ENCODE measurements around the gene TCF12.
"Not testable (repeated sequence)": the region's sequence is repeated elsewhere in the genome, so short reads cannot be mapped to it uniquely, and the experiment has no call there.

The TCF12 gene

DNA sequence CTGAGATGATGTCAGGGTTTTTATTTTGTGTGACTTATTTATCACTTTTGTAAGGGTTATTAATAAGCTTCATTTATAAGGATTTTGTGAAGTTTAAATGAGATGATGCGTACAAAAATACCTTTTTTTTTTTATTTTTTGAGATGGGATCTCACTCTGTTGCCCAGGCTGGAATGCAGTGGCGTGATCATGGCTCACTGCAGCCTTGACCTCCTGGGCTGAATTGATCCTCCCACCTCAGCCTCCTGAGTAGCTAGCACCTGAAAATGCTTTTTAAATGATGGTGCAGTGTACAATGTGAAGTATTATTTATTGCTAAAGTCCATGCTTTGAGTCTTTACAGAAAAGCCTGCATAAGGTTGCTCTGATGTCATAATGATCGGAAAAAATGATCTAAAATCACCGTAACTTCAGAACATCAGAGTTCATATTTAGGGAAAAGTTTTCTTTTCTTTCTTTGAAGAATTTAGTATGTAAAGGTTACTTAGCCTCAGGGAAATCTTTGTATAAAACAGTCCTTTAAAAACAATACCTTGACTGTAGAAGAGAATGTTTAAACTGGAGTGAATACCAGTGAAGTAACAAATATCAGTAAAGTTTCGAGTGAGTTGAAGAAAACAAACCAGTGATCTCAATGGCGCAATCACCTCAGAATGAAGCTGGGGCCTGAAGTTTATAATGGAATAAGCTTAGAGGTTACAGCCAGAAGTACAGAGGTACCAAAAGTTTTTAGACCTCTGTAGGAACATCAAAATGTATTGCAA lies 29.7 kb downstream of the TCF12 start:
- DNase-seq (ENCODE audit: low spot score), result no peak

DNA sequence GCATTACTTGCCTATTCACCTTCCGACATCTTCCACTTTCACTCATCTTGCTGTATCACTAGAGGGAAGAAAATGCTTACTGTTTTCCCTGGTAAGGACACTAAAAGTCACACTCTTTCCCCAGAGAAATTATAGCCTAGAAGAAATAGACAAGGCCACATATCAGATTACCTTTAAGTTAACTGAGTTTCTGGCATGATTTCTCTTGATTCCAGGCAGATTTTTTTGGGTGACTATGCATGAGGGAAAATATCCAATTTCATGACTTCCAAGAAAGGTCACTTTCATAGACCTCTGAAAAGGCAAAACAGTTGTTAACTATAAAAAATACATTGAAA lies 30.3 kb downstream of the TCF12 start:
- DNase-seq (ENCODE audit: low spot score), result no peak

DNA sequence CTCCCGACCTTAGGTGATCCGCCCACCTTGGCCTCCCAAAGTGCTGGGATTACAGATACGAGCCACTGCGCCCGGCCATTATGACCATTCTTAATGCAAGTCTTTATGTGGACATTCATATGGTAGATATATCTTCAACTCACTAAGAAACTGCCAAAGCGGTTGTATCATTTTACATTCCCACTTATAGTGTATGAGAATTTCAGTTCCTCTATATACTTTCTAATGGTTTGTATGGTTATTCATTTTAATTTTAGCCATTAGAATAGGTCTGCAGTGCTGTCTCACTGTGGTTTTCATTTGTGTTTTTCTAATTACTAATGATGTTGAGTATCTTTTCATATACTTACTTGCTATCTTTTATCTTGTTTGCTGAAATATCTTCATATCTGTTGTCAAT lies 32.5 kb downstream of the TCF12 start:
- DNase-seq (ENCODE audit: low spot score), result no peak

DNA sequence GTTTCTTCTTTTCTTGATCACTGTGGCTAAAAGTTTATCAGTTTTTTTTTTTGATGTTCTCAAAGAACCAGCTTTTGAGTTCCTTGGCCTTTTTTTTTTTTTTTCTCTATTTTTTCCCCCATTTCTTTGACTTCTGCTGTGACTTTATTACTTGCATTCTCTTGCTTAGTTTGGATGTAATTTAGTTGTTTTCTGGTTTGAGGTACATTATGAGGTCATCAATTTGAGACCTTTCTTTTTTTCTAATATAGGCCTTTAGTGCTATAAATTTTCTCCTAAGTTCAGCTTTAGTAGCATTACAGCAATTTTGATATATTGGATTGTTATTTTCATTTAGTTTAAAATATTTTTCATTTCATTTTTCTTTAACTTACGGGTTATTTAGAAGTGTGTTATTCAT lies 35.3 kb downstream of the TCF12 start:
- no peak for DNase-seq (ENCODE audit: low spot score)

DNA sequence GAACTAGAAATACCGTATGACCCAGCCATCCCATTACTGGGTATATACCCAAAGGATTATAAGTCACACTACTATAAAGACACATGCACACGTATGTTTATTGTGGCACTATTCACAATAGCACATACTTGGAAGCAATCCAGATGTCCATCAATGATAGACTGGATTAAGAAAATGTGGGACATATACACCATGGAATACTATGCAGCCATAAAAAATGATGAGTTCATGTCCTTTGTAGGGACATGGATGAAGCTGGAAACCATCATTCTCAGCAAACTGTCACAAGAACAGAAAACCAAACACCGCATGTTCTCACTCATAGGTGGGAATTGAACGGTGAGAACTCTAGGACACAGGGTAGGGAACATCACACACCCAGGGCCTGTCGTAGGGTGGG lies 36.6 kb downstream of the TCF12 start:
- DNase-seq (ENCODE audit: low spot score), result not testable (repeated sequence)

DNA sequence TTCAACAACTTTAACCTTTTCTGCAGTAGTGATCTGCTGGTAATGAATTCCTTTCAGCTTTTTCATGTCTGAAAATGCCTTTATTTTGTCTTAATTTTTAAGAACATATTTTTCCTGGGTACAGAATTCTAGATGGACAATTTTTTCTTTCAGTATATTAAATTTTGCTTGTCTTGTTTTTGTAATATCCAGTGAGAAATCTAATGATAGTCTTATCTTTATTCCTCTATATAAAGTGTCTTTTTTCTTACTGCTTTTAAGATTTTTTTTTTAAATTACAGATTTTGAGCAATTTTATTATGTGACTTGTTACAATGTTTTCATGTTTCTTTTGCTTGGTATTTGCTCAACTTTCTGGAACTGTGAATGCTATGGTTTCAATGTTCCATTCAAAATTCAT lies 38.1 kb downstream of the TCF12 start:
- no peak for DNase-seq (ENCODE audit: low spot score)

DNA sequence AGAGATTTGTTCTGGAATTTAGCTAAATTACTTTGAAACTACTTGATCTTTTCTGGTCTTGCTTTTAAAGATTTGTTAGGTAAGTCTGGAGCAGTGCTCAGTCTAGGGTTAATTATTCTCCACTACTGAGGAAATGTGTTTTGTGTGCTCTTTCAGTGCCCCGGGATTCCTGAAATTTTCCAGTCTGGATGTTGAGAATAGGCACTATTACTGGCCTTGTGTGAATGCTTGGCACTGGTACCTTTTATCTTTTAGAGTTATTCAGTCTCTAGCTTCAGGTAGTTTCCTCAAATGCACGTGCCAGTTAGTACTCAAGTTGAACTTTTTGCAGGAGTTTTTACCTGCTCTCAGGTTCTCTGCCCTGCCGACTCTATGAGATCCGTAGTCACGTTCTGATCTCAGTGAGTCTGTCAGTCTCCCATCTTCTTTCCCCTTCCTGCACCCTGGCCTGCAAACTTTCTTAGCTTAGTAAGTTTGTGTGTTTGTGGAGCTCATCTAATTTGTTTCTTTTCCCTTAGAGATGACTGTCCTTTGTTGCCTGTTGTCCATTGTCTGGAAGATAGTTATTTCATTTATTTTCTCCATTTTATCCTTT lies 39.5 kb downstream of the TCF12 start:
- DNase-seq (ENCODE audit: low spot score), result no peak

DNA sequence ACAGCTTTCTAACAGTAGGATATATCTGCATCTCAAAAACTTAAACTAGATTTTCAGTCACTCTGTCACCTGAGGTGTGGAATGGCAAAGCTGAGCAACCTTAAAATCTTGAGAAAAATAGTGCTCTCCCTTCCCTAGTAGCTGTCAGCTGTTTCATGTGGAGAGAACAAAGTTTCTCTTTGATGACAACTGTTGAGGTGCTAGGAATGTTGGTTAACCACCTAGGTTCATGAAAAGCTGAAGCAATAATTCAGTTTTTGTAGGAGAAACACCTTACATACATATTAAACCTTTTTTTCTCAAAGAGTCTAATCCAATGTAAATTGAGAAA lies 40.8 kb downstream of the TCF12 start:
- DNase-seq (ENCODE audit: low spot score), result no peak

DNA sequence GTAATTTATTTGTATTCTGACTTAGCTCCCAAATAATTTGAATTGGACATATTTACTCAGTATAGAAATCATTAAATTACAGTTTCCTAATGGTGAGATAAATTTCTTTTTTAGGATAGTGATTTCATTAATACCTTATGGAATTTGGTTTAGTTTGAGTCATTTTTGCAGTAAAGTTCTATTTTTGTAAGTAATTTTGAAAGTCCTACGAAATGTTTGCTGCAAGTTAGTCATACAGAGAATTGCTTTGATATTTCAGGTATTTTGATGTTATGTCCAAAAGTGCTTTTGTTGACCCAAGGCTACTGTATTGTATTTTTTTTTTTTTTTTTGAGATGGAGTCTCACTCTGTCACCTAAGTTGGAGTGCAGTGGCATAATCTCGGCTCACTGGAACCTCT lies 41.7 kb downstream of the TCF12 start:
- no peak for DNase-seq (ENCODE audit: low spot score)

DNA sequence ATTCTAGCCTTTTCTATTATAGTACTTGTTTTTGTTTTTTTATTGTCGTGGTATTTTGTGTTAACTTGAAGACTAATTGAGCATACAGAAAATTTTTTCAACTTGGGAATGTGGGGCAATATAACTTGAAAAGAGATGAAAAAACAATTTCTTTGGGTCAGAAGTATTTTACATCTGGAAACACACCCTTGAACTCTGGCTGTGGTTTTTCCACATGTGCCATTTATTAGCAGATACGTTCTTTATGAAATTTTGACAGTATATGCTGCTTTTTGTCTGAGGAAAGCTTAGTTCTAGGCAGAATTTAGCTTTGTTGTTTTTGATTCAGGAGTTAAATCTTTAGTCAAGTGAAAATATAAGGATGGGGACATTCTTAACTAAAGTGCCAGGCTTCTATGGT lies 44.7 kb downstream of the TCF12 start:
- no peak for DNase-seq (ENCODE audit: low spot score)

DNA sequence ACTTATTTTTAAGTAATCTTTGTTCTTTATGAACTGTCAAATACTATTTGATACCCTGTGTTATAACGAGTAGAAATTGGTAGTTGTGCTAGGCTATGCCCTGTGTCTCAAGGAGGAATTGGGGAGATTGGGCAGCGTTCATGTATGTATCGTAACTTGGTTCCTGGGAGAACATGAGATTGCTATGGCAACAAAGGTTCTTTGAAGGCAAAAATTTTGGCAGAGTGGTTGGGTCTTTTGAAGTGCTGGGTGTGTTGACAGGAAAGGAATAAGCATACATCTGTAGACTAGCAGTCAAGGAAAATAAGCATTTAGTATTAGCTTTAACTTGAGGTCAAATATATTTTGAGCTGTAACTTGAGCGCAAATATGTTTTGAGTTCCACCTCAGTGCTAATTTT lies 45.3 kb downstream of the TCF12 start:
- no peak for DNase-seq (ENCODE audit: low spot score)

DNA sequence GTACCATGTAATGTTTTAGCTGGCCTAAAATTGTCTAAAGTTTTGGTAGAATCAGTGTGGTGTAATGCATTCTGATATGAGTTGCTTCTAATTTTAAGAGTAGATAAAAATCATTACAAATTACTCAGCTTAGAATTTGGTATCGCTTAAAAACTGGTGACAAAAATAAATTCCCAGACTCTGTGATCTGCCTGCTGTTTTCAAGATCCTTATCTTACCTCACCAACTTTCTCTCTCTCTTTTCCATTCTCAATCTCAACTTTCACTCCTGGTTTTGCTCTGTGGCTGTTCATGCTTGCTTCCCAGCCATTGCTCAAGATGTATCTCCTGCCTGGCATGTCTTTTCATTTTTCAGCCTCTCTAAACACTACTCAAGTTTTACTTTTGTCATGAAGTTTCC lies 45.7 kb downstream of the TCF12 start:
- DNase-seq (ENCODE audit: low spot score), result no peak

DNA sequence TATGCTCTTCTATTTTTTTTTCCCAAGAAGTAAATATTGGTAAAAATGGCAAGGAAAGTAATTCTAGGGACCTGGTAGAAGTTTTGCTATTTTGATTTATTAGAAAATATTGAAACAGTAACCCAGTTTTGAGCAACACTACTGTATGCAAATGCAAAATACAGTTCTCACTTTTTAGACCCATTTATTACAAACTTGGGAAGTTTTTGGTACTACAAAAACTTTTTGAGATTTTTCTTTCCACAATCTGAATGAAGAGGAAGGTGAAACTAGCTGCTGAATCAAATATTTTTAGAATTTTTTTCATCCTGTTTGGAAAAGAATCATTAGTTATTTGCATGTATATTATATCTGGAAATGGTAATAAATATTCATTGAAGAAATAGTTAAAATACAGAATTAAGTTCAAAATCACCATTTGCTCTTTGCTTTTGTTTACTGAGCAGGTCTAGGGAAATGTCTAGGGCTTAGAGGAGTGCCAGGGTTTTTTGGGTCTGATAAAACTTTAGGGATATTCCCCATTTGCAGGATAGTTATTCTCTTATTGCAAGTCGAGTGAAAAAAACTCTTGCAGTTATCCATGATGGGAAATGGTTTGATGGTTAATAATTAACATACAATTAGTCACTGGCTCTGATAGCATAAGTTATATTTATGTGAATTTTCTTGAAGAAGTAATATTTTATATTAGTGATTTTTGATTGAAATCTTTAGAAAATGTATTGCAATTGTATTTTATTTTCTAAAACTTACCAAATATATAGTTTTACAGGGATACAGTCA lies 47.0 kb downstream of the TCF12 start:
- no peak for DNase-seq (ENCODE audit: low spot score)

DNA sequence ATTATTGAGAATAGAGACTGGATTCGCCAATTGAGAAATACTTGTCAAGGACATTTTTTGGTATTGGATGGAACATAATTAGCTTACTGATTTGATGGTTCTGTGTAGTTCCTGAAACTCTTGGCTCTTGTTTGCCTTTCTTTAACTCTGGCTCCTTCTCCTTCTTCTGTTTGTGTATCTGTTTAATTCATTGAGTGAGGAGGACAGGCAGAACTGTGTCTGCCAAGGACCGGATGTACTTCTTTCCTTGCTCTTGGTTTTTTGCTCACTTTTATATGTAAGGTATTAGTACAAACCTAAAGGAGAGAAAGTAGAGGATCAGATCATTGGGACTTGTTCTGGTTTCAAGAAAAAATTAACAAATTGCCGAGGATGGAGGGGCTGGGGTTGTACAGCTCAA lies 48.9 kb downstream of the TCF12 start:
- no peak for DNase-seq (ENCODE audit: low spot score)

DNA sequence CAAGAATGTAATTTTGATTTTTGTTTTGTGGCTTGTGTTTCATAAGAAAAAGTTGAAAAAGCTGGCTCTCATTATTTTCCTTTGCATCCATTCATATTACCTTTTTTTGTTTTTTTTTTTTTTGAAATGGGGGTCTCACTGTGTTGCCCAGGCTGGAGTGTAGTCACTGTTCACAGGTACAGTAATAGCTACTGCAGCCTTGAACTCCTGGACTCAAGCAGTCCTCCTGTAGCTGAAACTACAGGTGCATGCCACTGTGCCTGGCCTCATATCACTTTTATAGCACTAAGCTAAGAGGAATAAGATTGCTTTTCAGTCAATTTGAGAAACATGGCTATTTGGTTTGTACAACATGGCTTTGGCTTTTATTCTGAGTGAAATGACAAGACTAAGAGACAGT lies 49.8 kb downstream of the TCF12 start:
- DNase-seq (ENCODE audit: low spot score), result no peak

DNA sequence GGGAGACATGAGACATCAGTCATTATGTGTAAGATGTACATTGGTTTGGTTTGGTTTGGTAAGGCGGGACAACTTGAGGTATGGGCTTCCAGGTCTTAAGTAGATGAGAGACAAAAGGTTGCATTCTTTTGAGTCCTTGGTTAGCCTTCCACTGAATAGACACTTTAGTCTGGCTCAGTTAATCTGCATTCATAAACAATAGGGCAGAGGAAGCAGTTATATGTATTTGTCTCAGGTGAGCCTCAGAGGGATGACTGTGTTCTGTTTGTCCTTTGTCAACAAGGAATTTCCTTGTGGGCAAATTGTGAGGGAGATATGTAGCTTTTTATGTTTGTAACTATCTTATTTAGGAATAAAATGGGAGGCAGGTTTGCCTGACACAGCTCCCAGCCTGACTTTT lies 50.4 kb downstream of the TCF12 start:
- no peak for DNase-seq (ENCODE audit: low spot score)

DNA sequence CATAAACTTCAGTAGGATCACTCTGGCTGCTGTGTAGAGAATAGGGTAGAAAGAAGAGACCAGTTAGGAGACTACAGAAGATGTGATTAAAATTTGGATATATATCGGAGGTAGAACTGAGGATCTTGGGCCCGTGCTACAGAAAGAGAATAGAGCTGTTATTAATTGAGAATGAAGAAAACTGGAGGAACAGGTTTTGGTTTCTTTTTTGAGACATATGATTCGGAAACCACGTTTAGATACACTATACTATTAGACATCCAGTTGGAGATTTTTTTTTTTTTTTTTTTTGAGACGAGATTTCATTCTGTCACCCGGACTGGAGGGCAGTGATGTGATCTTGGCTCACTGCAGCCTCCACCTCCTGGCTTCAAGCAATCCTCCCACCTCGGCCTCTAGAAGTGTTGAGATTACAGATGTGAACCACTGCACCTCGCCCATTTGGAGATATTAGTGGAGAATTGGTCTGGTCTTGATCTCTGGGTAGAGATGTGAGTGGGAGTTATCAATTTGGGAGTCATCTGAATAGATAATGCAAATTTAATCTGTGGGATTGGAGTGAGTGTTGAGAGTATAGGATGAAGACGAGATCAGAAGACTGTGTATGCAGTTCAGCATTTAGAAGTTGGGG lies 50.9 kb downstream of the TCF12 start:
- DNase-seq (ENCODE audit: low spot score), result no peak

DNA sequence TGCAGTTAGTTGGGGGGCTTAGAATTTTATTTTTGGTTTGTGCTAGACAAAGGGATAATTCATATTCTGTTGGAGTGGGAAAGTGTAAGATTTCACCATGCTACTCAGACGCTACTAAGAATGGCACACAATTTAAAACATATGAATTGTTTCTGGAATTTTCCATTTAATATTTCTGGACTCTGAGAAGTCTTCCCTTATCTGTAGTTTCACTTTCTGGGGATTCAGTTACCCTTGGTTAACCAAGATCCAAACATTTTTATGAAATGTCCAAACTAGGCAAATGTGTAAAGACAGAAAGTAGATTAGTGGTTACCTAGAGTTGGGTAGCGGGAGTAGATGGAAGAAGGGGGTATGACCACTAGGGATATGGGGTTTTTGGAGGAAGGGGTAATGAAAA lies 53.1 kb downstream of the TCF12 start:
- no peak for DNase-seq (ENCODE audit: low spot score)

DNA sequence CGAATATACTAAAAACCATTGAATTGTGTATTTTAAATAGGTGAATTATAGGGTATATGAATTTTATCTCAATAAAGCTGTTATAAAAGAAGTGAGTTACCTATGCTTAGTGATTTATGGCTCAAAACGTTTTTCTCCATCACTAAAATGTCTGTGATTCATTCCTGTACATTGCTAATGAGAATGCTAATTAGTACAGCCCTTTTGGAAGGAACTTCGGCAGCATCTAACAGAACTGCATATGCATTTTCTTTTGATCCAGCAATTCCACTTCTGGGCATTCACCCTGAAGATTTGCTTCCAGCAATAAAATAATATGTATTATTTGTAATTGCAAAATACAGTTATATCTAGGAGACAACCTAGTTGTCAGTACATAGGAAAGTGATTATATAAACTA lies 53.6 kb downstream of the TCF12 start:
- DNase-seq (ENCODE audit: low spot score), result no peak

DNA sequence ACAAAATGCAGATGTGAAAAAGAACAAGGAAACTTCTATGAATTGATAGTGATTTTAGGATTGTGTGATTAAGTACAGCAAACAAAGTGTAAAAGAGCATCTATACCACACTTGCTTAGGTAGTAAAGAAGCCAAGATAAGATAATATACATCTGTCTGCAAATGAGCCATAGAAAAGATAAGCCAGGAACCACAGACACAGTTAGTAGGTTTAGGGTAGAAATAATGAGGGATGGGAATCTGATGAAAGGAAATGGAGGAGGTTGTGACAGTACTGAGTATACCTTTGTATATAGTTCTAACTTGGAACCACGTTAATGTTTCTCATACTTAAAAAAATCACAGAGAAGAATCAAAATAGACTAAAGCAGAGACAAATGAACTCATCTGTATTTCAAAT lies 54.0 kb downstream of the TCF12 start:
- DNase-seq (ENCODE audit: low spot score), result no peak

DNA sequence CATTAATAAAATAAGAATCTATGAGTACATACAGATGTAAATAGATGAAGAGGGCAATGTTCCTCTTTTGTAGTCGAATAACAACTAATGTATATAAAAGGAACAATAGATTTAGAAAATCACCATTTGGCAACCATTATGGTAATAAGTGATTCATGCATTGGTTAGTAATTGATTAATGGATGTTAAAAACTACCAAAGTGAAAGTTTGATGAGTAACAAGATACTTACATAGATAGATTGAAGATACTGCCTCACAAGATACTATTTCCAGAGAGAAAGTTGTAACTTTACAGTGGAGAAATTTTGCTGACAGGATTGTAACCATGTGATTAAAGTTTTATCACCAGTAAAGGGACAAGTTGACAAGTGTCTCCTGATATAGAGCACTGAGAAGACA lies 55.0 kb downstream of the TCF12 start:
- DNase-seq (ENCODE audit: low spot score), result no peak

DNA sequence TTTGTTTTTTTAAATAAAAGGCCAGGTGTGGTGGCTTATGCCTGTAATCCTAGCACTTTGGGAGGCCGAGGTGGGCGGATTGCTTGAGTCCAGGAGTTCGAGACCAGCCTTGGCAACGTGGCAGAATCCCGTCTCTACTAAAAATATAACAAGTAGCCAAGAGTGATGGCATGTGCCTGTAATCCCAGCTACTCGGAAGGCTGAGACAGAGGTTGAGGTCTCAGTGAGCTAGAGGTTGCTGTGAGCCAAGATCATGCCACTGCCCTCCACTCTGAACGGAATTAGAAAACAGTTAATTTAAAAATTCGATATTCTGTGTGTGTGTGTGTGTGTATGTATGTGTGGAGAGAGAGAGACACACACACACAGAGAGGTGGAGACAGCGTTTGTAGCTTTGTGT lies 58.8 kb downstream of the TCF12 start:
- no peak for DNase-seq (ENCODE audit: low spot score)

All from COLO829 (cell line).